Osteocyte (in vitro differentiated cells): ENCODE measurements around the gene TEX14. TPM values are rescaled to one million over a fixed set of nuclear protein-coding genes. Genes with fewer than 3 reads are reported as not detected.

Experiments used
- DNase-seq: peaks from one replicate; pipeline ENCODE4 v3.0.0; 2021; ENCODE audit warnings: mixed read lengths; ENCODE audit not compliant: unreplicated experiment; ENCODE audit errors: extremely low spot score
- H3K27ac Mint-ChIP-seq: one replicate; pipeline ENCODE4 v1.8.0; 2021; ENCODE audit warnings: mild to moderate bottlenecking, mixed read lengths; ENCODE audit not compliant: unreplicated experiment
- H3K27me3 Mint-ChIP-seq: one replicate; pipeline ENCODE4 v1.8.0; 2021; ENCODE audit warnings: mixed read lengths; ENCODE audit not compliant: unreplicated experiment
- H3K36me3 Mint-ChIP-seq: one replicate; pipeline ENCODE4 v1.8.0; 2021; ENCODE audit warnings: mixed read lengths; ENCODE audit not compliant: unreplicated experiment
- H3K4me1 Mint-ChIP-seq: one replicate; pipeline ENCODE4 v1.8.0; 2021; ENCODE audit warnings: mixed read lengths; ENCODE audit not compliant: unreplicated experiment
- H3K4me3 Mint-ChIP-seq: one replicate; pipeline ENCODE4 v1.8.0; 2021; ENCODE audit warnings: mild to moderate bottlenecking, moderate library complexity, mixed read lengths; ENCODE audit not compliant: unreplicated experiment
- H3K9me3 Mint-ChIP-seq: one replicate; pipeline ENCODE4 v1.8.0; 2021; ENCODE audit warnings: mixed read lengths; ENCODE audit not compliant: unreplicated experiment
- CTCF ChIP-seq: fragments of 200-600 bp; sonication (generic); IDR thresholded peaks from 2 replicates; pipeline ENCODE4 v1.5.0; 2021; ENCODE audit warnings: antibody characterized with exemption, mild to moderate bottlenecking, moderate library complexity
- total RNA-seq: library from RNA; stranded (reverse); gene quantifications from 2 replicates; pipeline ENCODE4 v1.2.1, GENCODE V29; 2021

The TEX14 gene
- total RNA-seq, 1 donor from 2014 or later: 0.27 TPM

GRCh38 chr17:58537266-58537665 is 154.6 kb downstream of the TEX14 start:
- Mint-ChIP-seq H3K4me1 (peaks cover 5% of the 10 kb centered on the region), H3K27me3 (peaks cover 17% of the 10 kb centered on the region), H3K9me3 (no peaks in the 10 kb centered on the region), H3K27ac (no peak overlapping the region), H3K4me3 (no peak overlapping the region), H3K36me3 (no peaks in the 10 kb centered on the region)
- no peak for DNase-seq
- no peak for TF ChIP-seq CTCF

- no peak for TF ChIP-seq CTCF
- peaks cover 10% of the 10 kb centered on the region for H3K27me3 Mint-ChIP-seq
- H3K9me3 Mint-ChIP-seq: no peaks in the 10 kb centered on the region
- H3K27ac Mint-ChIP-seq: no peak overlapping the region
- no peaks in the 10 kb centered on the region for H3K36me3 Mint-ChIP-seq
- no peak for DNase-seq
- H3K4me1 Mint-ChIP-seq: peaks cover 8% of the 10 kb centered on the region
- H3K4me3 Mint-ChIP-seq: no peak overlapping the region
Observed at GRCh38 chr17:58536542-58536941, 155.3 kb downstream of the TEX14 start.

GRCh38 chr17:58535431-58535830 is 156.4 kb downstream of the TEX14 start:
- no peak for DNase-seq
- no peaks in the 10 kb centered on the region for H3K36me3 Mint-ChIP-seq
- H3K4me3 Mint-ChIP-seq: no peak overlapping the region
- no peaks in the 10 kb centered on the region for H3K9me3 Mint-ChIP-seq
- no peak for TF ChIP-seq CTCF
- H3K4me1 Mint-ChIP-seq: peaks cover 15% of the 10 kb centered on the region
- no peak overlapping the region for H3K27ac Mint-ChIP-seq
- H3K27me3 Mint-ChIP-seq: peaks cover 9% of the 10 kb centered on the region

- Mint-ChIP-seq H3K36me3 (no peaks in the 10 kb centered on the region), H3K27me3 (peaks cover 9% of the 10 kb centered on the region), H3K9me3 (no peaks in the 10 kb centered on the region), H3K27ac (no peak overlapping the region), H3K4me1 (peaks cover 18% of the 10 kb centered on the region), H3K4me3 (no peak overlapping the region)
- no peak for DNase-seq
- TF ChIP-seq CTCF: no peak
Observed at GRCh38 chr17:58534901-58535421, 156.9 kb downstream of the TEX14 start.

- no peak overlapping the region for H3K4me3 Mint-ChIP-seq
- no peak for TF ChIP-seq CTCF
- H3K9me3 Mint-ChIP-seq: no peaks in the 10 kb centered on the region
- DNase-seq: no peak
- H3K36me3 Mint-ChIP-seq: no peaks in the 10 kb centered on the region
- peaks cover 23% of the 10 kb centered on the region for H3K4me1 Mint-ChIP-seq
- no peak overlapping the region for H3K27ac Mint-ChIP-seq
- peaks cover 9% of the 10 kb centered on the region for H3K27me3 Mint-ChIP-seq
Observed at GRCh38 chr17:58534331-58534730, 157.5 kb downstream of the TEX14 start.
